HepG2 (cell line): ENCODE results near the gene CHST3. TPM values are rescaled to one million over a fixed set of nuclear protein-coding genes. Genes with fewer than 3 reads are reported as not detected.
A peak's percentile ranks its signal among the peaks of the same experiment; 100 is the strongest.

Experiments
- ARID2 ChIP-seq: sonication (generic); formaldehyde crosslinking; IDR thresholded peaks from 2 replicates; pipeline ENCODE4 v1.8.1; 2022; ENCODE audit warnings: mild to moderate bottlenecking, missing genetic modification reagents, borderline replicate concordance
- BRCA1 ChIP-seq: sonication (generic); formaldehyde crosslinking; IDR thresholded peaks from 2 replicates; pipeline ENCODE4 v1.4.0; 2020; ENCODE audit warnings: missing genetic modification reagents
- EZH2 ChIP-seq: conservative IDR thresholded peaks from 2 replicates; pipeline ENCODE4 v1.6.1; 2012; ENCODE audit warnings: mild to moderate bottlenecking, low read depth, low read length, moderate library complexity
- FOXC1 ChIP-seq: sonication (generic); formaldehyde crosslinking; IDR thresholded peaks from 2 replicates; pipeline ENCODE4 v1.8.0; 2022; ENCODE audit warnings: mild to moderate bottlenecking, missing genetic modification reagents, borderline replicate concordance
- KLF6 ChIP-seq: IDR thresholded peaks from 2 replicates; pipeline ENCODE4 v1.8.0; 2016; ENCODE audit warnings: missing biosample characterization, missing genetic modification reagents
- NFE2L2 ChIP-seq: fragments of 150-350 bp; IDR thresholded peaks from 2 replicates; pipeline ENCODE4 v1.6.1; 2014; ENCODE audit warnings: low read length
- PAWR ChIP-seq: sonication (generic); formaldehyde crosslinking; IDR thresholded peaks from 2 replicates; pipeline ENCODE4 v1.4.0; 2020; ENCODE audit warnings: missing genetic modification reagents, mild to moderate bottlenecking, borderline replicate concordance
- SMAD1 ChIP-seq: sonication (generic); formaldehyde crosslinking; IDR thresholded peaks from 2 replicates; pipeline ENCODE4 v1.4.0; 2020; ENCODE audit warnings: missing genetic modification reagents, low read depth, mild to moderate bottlenecking, borderline replicate concordance
- SRSF9 ChIP-seq: fragments of 200-400 bp; formaldehyde crosslinking; IDR thresholded peaks from 2 replicates; pipeline ENCODE4 v1.6.1; 2018; ENCODE audit warnings: borderline replicate concordance, mild to moderate bottlenecking, low read depth, low read length; ENCODE audit not compliant: insufficient read depth, poor library complexity, severe bottlenecking
- TSC22D2 ChIP-seq: sonication (generic); formaldehyde crosslinking; IDR thresholded peaks from 2 replicates; pipeline ENCODE4 v1.5.1; 2020; ENCODE audit warnings: missing genetic modification reagents, mild to moderate bottlenecking, borderline replicate concordance
- WIZ ChIP-seq: sonication (generic); formaldehyde crosslinking; IDR thresholded peaks from 2 replicates; pipeline ENCODE4 v1.5.1; 2020; ENCODE audit warnings: mild to moderate bottlenecking, missing genetic modification reagents
- ZFP91 ChIP-seq: sonication (generic); formaldehyde crosslinking; IDR thresholded peaks from 2 replicates; pipeline ENCODE4 v1.9.0; 2022; ENCODE audit warnings: missing genetic modification reagents, mild to moderate bottlenecking, borderline replicate concordance
- ZKSCAN1 ChIP-seq: fragments of 150-350 bp; IDR thresholded peaks from 2 replicates; pipeline ENCODE4 v1.6.1; 2014; ENCODE audit warnings: low read length
- ZNF17 ChIP-seq: sonication (generic); formaldehyde crosslinking; IDR thresholded peaks from 2 replicates; pipeline ENCODE4 v1.5.0; 2020; ENCODE audit warnings: mild to moderate bottlenecking, missing genetic modification reagents
- ZNF274 ChIP-seq: sonication (generic); formaldehyde crosslinking; IDR thresholded peaks from 2 replicates; pipeline ENCODE4 v1.5.1; 2020; ENCODE audit warnings: mild to moderate bottlenecking, missing genetic modification reagents
- ZNF430 ChIP-seq: sonication (generic); formaldehyde crosslinking; IDR thresholded peaks from 2 replicates; pipeline ENCODE4 v1.9.0; 2021; ENCODE audit warnings: mild to moderate bottlenecking, missing genetic modification reagents
- ZNF660 ChIP-seq: sonication (generic); formaldehyde crosslinking; IDR thresholded peaks from 2 replicates; pipeline ENCODE4 v1.5.1; 2020; ENCODE audit warnings: mild to moderate bottlenecking, low read depth, missing genetic modification reagents, borderline replicate concordance
- ZNF788 ChIP-seq: sonication (generic); formaldehyde crosslinking; IDR thresholded peaks from 2 replicates; pipeline ENCODE4 v1.5.0; 2020; ENCODE audit warnings: mild to moderate bottlenecking, missing genetic modification reagents, borderline replicate concordance
- ZSCAN25 ChIP-seq: sonication (generic); formaldehyde crosslinking; IDR thresholded peaks from 2 replicates; pipeline ENCODE4 v1.8.0; 2022; ENCODE audit warnings: mild to moderate bottlenecking, missing genetic modification reagents
- ZXDC ChIP-seq: sonication (generic); formaldehyde crosslinking; IDR thresholded peaks from 2 replicates; pipeline ENCODE4 v1.5.0; 2020; ENCODE audit warnings: mild to moderate bottlenecking, missing genetic modification reagents
- polyA plus RNA-seq, 8 experiments: library from polyadenylated mRNA; depleted of rRNA in 3 of 8; stranded (reverse) in 7 of 8; unstranded in 1 of 8; fragments of >200 nt; fragmentation: Illumina TruSeq in 4 of 8; extraction: Trizol in 4 of 8; gene quantifications; 2 replicates each; pipeline versions ENCODE4 v1.2.1 to v1.2.3, GENCODE V29; 2011 to 2016; ENCODE audit warnings: low read depth in 4 of 8, missing spikeins in 1 of 8, mixed read lengths in 1 of 8; ENCODE audit not compliant: insufficient read depth in 1 of 8
- total RNA-seq, 5 experiments: library from RNA; depleted of rRNA; stranded (reverse); fragments of >200 nt; fragmentation: Illumina TruSeq; extraction: Trizol; gene quantifications; 2 replicates each; pipeline ENCODE4 v1.2.3, GENCODE V29; 2016; ENCODE audit warnings: low read depth in 1 of 5
- TF ChIP-seq, protein P1 (sequence below): sonication (generic); formaldehyde crosslinking; IDR thresholded peaks from 2 replicates; pipeline ENCODE4 v1.5.1; 2020; ENCODE audit warnings: missing genetic modification reagents, mild to moderate bottlenecking, borderline replicate concordance
- TF ChIP-seq, protein P2 (sequence below): sonication (generic); formaldehyde crosslinking; IDR thresholded peaks from 2 replicates; pipeline ENCODE4 v1.5.1; 2020; ENCODE audit warnings: missing genetic modification reagents, mild to moderate bottlenecking, borderline replicate concordance

The CHST3 gene
- total and polyA plus RNA-seq, 2 of the 13 experiments (the other 11 are each of a cell fraction or from before 2014, with no cell fraction given), result 7.2 to 18.7 TPM

- TF ChIP-seq EZH2 (no peak), WIZ (CRISPR knock-in tag) (peak; percentile 78; the same call in 1 of the 2 replicates), ARID2 (CRISPR knock-in tag) (no peak), ZNF788 (CRISPR knock-in tag) (0 out of 2 replicates have a peak, but pooled peaks have one; percentile 35), SMAD1 (CRISPR knock-in tag) (0 out of 2 replicates have a peak, but pooled peaks have one; percentile 33), TSC22D2 (no peak), ZNF660 (CRISPR knock-in tag) (no peak), NFE2L2 (no peak), ZXDC (CRISPR knock-in tag) (no peak), ZNF274 (CRISPR knock-in tag) (peak; percentile 62; the same call in 1 of the 2 replicates), KLF6 (CRISPR knock-in tag) (no peak), PAWR (no peak), ZKSCAN1 (no peak), FOXC1 (CRISPR knock-in tag) (peak; percentile 53; the same call in 1 of the 2 replicates), ZFP91 (peak; percentile 65; the same call in 1 of the 2 replicates), ZNF17 (CRISPR knock-in tag) (no peak), ZNF430 (CRISPR knock-in tag) (0 out of 2 replicates have a peak, but pooled peaks have one; percentile 30), SRSF9 (no peak), ZSCAN25 (CRISPR knock-in tag) (no peak; the same call in 1 of the 2 replicates), BRCA1 (CRISPR knock-in tag) (no peak)
- TF ChIP-seq, protein P1, sequence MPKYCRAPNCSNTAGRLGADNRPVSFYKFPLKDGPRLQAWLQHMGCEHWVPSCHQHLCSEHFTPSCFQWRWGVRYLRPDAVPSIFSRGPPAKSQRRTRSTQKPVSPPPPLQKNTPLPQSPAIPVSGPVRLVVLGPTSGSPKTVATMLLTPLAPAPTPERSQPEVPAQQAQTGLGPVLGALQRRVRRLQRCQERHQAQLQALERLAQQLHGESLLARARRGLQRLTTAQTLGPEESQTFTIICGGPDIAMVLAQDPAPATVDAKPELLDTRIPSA, result no peak; the same call in 1 of the 2 replicates
- TF ChIP-seq, protein P2, sequence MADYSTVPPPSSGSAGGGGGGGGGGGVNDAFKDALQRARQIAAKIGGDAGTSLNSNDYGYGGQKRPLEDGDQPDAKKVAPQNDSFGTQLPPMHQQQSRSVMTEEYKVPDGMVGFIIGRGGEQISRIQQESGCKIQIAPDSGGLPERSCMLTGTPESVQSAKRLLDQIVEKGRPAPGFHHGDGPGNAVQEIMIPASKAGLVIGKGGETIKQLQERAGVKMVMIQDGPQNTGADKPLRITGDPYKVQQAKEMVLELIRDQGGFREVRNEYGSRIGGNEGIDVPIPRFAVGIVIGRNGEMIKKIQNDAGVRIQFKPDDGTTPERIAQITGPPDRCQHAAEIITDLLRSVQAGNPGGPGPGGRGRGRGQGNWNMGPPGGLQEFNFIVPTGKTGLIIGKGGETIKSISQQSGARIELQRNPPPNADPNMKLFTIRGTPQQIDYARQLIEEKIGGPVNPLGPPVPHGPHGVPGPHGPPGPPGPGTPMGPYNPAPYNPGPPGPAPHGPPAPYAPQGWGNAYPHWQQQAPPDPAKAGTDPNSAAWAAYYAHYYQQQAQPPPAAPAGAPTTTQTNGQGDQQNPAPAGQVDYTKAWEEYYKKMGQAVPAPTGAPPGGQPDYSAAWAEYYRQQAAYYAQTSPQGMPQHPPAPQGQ (CRISPR knock-in tag), result no peak
Measured at GRCh38 chr10:71964743-71965515, 734 bp downstream of the CHST3 start (continued).
